ENCODE results near the gene TMEM255B. TPM values are rescaled to one million over a fixed set of nuclear protein-coding genes. Genes with fewer than 3 reads are reported as not detected.

The TMEM255B gene
- total RNA-seq, 1 experiment from 2014 or later = 0.86 TPM

- H3K9me2 ChIP-seq (replicated peaks; ENCODE audit: insufficient read depth, low read length) = no peaks in the 10 kb centered on the region
- no peaks in the 10 kb centered on the region for H3K79me2 ChIP-seq (ENCODE audit: low read length)
- no peak overlapping the region for H3K4me2 ChIP-seq (ENCODE audit: low read depth, low read length, poor library complexity, severe bottlenecking)
- no peak overlapping the region for H3K4me3 ChIP-seq (ENCODE audit: low read length)
- H3K27me3 ChIP-seq (ENCODE audit: low read length) = no peaks in the 10 kb centered on the region
- no peak overlapping the region for H3K27ac ChIP-seq (ENCODE audit: low read length)
- no peak overlapping the region for H2AFZ ChIP-seq (ENCODE audit: low read length)
- H3K9ac ChIP-seq (ENCODE audit: low read length) = no peak overlapping the region
- H3K4me1 ChIP-seq (ENCODE audit: low read length) = peaks cover 13% of the 10 kb centered on the region
- no peaks in the 10 kb centered on the region; the same call in 1 of the 2 replicates for H4K20me1 ChIP-seq (ENCODE audit: insufficient read depth, low read depth, low read length)
- no peaks in the 10 kb centered on the region for H3K9me3 ChIP-seq (ENCODE audit: low read length)
- H3K36me3 ChIP-seq (ENCODE audit: insufficient read depth, low read length) = no peaks in the 10 kb centered on the region
- DNase-seq = no peak
Measured at GRCh38 chr13:113739527-113740285, 19.3 kb upstream of the TMEM255B start.

- Histone ChIP-seq H3K4me3 (ENCODE audit: low read length) (no peak overlapping the region), H3K27me3 (ENCODE audit: low read length) (no peaks in the 10 kb centered on the region), H3K79me2 (ENCODE audit: low read length) (no peaks in the 10 kb centered on the region), H3K27ac (ENCODE audit: low read length) (no peak overlapping the region), H3K9me2 (replicated peaks; ENCODE audit: insufficient read depth, low read length) (no peaks in the 10 kb centered on the region), H3K4me2 (ENCODE audit: low read depth, low read length, poor library complexity, severe bottlenecking) (no peak overlapping the region), H3K9ac (ENCODE audit: low read length) (no peak overlapping the region), H3K36me3 (ENCODE audit: insufficient read depth, low read length) (no peaks in the 10 kb centered on the region), H4K20me1 (ENCODE audit: insufficient read depth, low read depth, low read length) (no peaks in the 10 kb centered on the region; the same call in 1 of the 2 replicates), H3K9me3 (ENCODE audit: low read length) (no peaks in the 10 kb centered on the region), H2AFZ (ENCODE audit: low read length) (no peak overlapping the region), H3K4me1 (ENCODE audit: low read length) (peaks cover 13% of the 10 kb centered on the region)
- no peak for DNase-seq
Measured at GRCh38 chr13:113740286-113740556, 18.8 kb upstream of the TMEM255B start.

GRCh38 chr13:113740661-113741060, 18.4 kb upstream of the TMEM255B start:
- no peaks in the 10 kb centered on the region; the same call in 1 of the 2 replicates for H4K20me1 ChIP-seq (ENCODE audit: insufficient read depth, low read depth, low read length)
- H2AFZ ChIP-seq (ENCODE audit: low read length) = no peak overlapping the region
- no peaks in the 10 kb centered on the region for H3K9me3 ChIP-seq (ENCODE audit: low read length)
- no peak for DNase-seq
- peaks cover 13% of the 10 kb centered on the region for H3K4me1 ChIP-seq (ENCODE audit: low read length)
- H3K4me3 ChIP-seq (ENCODE audit: low read length) = no peak overlapping the region
- H3K79me2 ChIP-seq (ENCODE audit: low read length) = no peaks in the 10 kb centered on the region
- no peaks in the 10 kb centered on the region for H3K9me2 ChIP-seq (replicated peaks; ENCODE audit: insufficient read depth, low read length)
- no peaks in the 10 kb centered on the region for H3K36me3 ChIP-seq (ENCODE audit: insufficient read depth, low read length)
- H3K9ac ChIP-seq (ENCODE audit: low read length) = no peak overlapping the region
- no peak overlapping the region for H3K4me2 ChIP-seq (ENCODE audit: low read depth, low read length, poor library complexity, severe bottlenecking)
- no peaks in the 10 kb centered on the region for H3K27me3 ChIP-seq (ENCODE audit: low read length)
- no peak overlapping the region for H3K27ac ChIP-seq (ENCODE audit: low read length)

GRCh38 chr13:113741191-113741668, 17.8 kb upstream of the TMEM255B start:
- H2AFZ ChIP-seq (ENCODE audit: low read length) = no peak overlapping the region
- H4K20me1 ChIP-seq (ENCODE audit: insufficient read depth, low read depth, low read length) = no peaks in the 10 kb centered on the region; the same call in 1 of the 2 replicates
- no peak overlapping the region for H3K9ac ChIP-seq (ENCODE audit: low read length)
- DNase-seq = no peak
- H3K4me1 ChIP-seq (ENCODE audit: low read length) = peaks cover 13% of the 10 kb centered on the region
- no peaks in the 10 kb centered on the region for H3K9me3 ChIP-seq (ENCODE audit: low read length)
- no peaks in the 10 kb centered on the region for H3K27me3 ChIP-seq (ENCODE audit: low read length)
- peak overlapping the region; percentile 19 for H3K4me2 ChIP-seq (ENCODE audit: low read depth, low read length, poor library complexity, severe bottlenecking)
- H3K4me3 ChIP-seq (ENCODE audit: low read length) = no peak overlapping the region
- H3K79me2 ChIP-seq (ENCODE audit: low read length) = no peaks in the 10 kb centered on the region
- no peak overlapping the region for H3K27ac ChIP-seq (ENCODE audit: low read length)
- no peaks in the 10 kb centered on the region for H3K9me2 ChIP-seq (replicated peaks; ENCODE audit: insufficient read depth, low read length)
- no peaks in the 10 kb centered on the region for H3K36me3 ChIP-seq (ENCODE audit: insufficient read depth, low read length)

GRCh38 chr13:113742000-113742441, 17.0 kb upstream of the TMEM255B start:
- Histone ChIP-seq H3K4me3 (ENCODE audit: low read length) (no peak overlapping the region), H3K79me2 (ENCODE audit: low read length) (no peaks in the 10 kb centered on the region), H2AFZ (ENCODE audit: low read length) (no peak overlapping the region), H3K9me3 (ENCODE audit: low read length) (no peaks in the 10 kb centered on the region), H4K20me1 (ENCODE audit: insufficient read depth, low read depth, low read length) (no peaks in the 10 kb centered on the region; the same call in 1 of the 2 replicates), H3K4me1 (ENCODE audit: low read length) (peaks cover 13% of the 10 kb centered on the region), H3K4me2 (ENCODE audit: low read depth, low read length, poor library complexity, severe bottlenecking) (peak overlapping the region; percentile 19), H3K9ac (ENCODE audit: low read length) (no peak overlapping the region), H3K9me2 (replicated peaks; ENCODE audit: insufficient read depth, low read length) (no peaks in the 10 kb centered on the region), H3K36me3 (ENCODE audit: insufficient read depth, low read length) (no peaks in the 10 kb centered on the region), H3K27ac (ENCODE audit: low read length) (no peak overlapping the region), H3K27me3 (ENCODE audit: low read length) (no peaks in the 10 kb centered on the region)
- peak; percentile 82 for DNase-seq

- H3K9me2 ChIP-seq (replicated peaks; ENCODE audit: insufficient read depth, low read length) = no peaks in the 10 kb centered on the region
- no peaks in the 10 kb centered on the region; the same call in 1 of the 2 replicates for H4K20me1 ChIP-seq (ENCODE audit: insufficient read depth, low read depth, low read length)
- no peak overlapping the region for H3K4me3 ChIP-seq (ENCODE audit: low read length)
- DNase-seq = no peak
- H3K27ac ChIP-seq (ENCODE audit: low read length) = no peak overlapping the region
- no peak overlapping the region for H3K4me2 ChIP-seq (ENCODE audit: low read depth, low read length, poor library complexity, severe bottlenecking)
- H3K9me3 ChIP-seq (ENCODE audit: low read length) = no peaks in the 10 kb centered on the region
- H3K27me3 ChIP-seq (ENCODE audit: low read length) = no peaks in the 10 kb centered on the region
- no peak overlapping the region for H3K9ac ChIP-seq (ENCODE audit: low read length)
- no peaks in the 10 kb centered on the region for H3K79me2 ChIP-seq (ENCODE audit: low read length)
- no peak overlapping the region for H2AFZ ChIP-seq (ENCODE audit: low read length)
- peaks cover 13% of the 10 kb centered on the region for H3K4me1 ChIP-seq (ENCODE audit: low read length)
- no peaks in the 10 kb centered on the region for H3K36me3 ChIP-seq (ENCODE audit: insufficient read depth, low read length)
Measured at GRCh38 chr13:113742445-113743120, 16.4 kb upstream of the TMEM255B start.

GRCh38 chr13:113743366-113744195, 15.4 kb upstream of the TMEM255B start:
- H3K27me3 ChIP-seq (ENCODE audit: low read length) = no peaks in the 10 kb centered on the region
- H3K36me3 ChIP-seq (ENCODE audit: insufficient read depth, low read length) = no peaks in the 10 kb centered on the region
- DNase-seq = no peak
- no peaks in the 10 kb centered on the region for H3K9me2 ChIP-seq (replicated peaks; ENCODE audit: insufficient read depth, low read length)
- no peaks in the 10 kb centered on the region for H3K79me2 ChIP-seq (ENCODE audit: low read length)
- H3K4me2 ChIP-seq (ENCODE audit: low read depth, low read length, poor library complexity, severe bottlenecking) = no peak overlapping the region
- no peaks in the 10 kb centered on the region; the same call in 1 of the 2 replicates for H4K20me1 ChIP-seq (ENCODE audit: insufficient read depth, low read depth, low read length)
- no peak overlapping the region for H3K27ac ChIP-seq (ENCODE audit: low read length)
- H2AFZ ChIP-seq (ENCODE audit: low read length) = no peak overlapping the region
- no peaks in the 10 kb centered on the region for H3K9me3 ChIP-seq (ENCODE audit: low read length)
- H3K4me1 ChIP-seq (ENCODE audit: low read length) = peaks cover 13% of the 10 kb centered on the region
- H3K4me3 ChIP-seq (ENCODE audit: low read length) = no peak overlapping the region
- H3K9ac ChIP-seq (ENCODE audit: low read length) = no peak overlapping the region

All from Karpas-422 (cell line).